Stimulated activated CD8-positive, alpha-beta memory T cell treated with anti-CD3 and anti-CD28 coated beads, Interleukin-7, amount 100 ng/mL, for 4 hours (primary cell): ENCODE data around the gene SKIL.

Experiments used
- DNase-seq, 2 donors: peaks; one replicate each; pipeline ENCODE4 v3.0.0-alpha.2; 2020; ENCODE audit warnings: low read depth in 2 of 2

The SKIL gene

GRCh38 chr3:170350515-170351413, 6.8 kb upstream of the SKIL start:
- DNase-seq: no peak

GRCh38 chr3:170352936-170353335, 4.6 kb upstream of the SKIL start:
- DNase-seq: no peak

GRCh38 chr3:170353485-170353884, 4.0 kb upstream of the SKIL start:
- DNase-seq: no peak

GRCh38 chr3:170354760-170355159, 2.8 kb upstream of the SKIL start:
- DNase-seq: no peak

- no peak for DNase-seq
These were observed 1.5 kb upstream of the SKIL start for GRCh38 chr3:170355738-170356595.

- peak; percentile 10 to 60 for DNase-seq
These were observed 829 bp upstream of the SKIL start for GRCh38 chr3:170356596-170357175.

- peak; percentile 77 to 80 for DNase-seq
These were observed 811 bp downstream of the SKIL start for GRCh38 chr3:170358042-170359010.

- no peak for DNase-seq
These were observed 1.7 kb downstream of the SKIL start for GRCh38 chr3:170359178-170359704.

GRCh38 chr3:170360466-170360865, 3.0 kb downstream of the SKIL start:
- no peak for DNase-seq

- DNase-seq: no peak
These were observed 3.4 kb downstream of the SKIL start for GRCh38 chr3:170360916-170361315.

- no peak for DNase-seq
These were observed 4.2 kb downstream of the SKIL start for GRCh38 chr3:170361711-170362110.

GRCh38 chr3:170363471-170363994, 6.0 kb downstream of the SKIL start:
- DNase-seq: no peak

GRCh38 chr3:170364965-170365364, 7.5 kb downstream of the SKIL start:
- DNase-seq: no peak

- no peak for DNase-seq
These were observed 10.3 kb downstream of the SKIL start for GRCh38 chr3:170367797-170368196.

- no peak for DNase-seq
These were observed 11.4 kb downstream of the SKIL start for GRCh38 chr3:170368921-170369320.

GRCh38 chr3:170372190-170372879, 14.8 kb downstream of the SKIL start:
- no peak for DNase-seq

GRCh38 chr3:170383567-170383966, 26.1 kb downstream of the SKIL start:
- no peak for DNase-seq

GRCh38 chr3:170386468-170386867, 29.0 kb downstream of the SKIL start:
- DNase-seq: no peak

GRCh38 chr3:170387950-170388349, 30.4 kb downstream of the SKIL start:
- no peak for DNase-seq

GRCh38 chr3:170391108-170391507, 33.6 kb downstream of the SKIL start:
- no peak for DNase-seq
